ENCODE results near the gene CTDP1.

CTDP1 gene

DNA sequence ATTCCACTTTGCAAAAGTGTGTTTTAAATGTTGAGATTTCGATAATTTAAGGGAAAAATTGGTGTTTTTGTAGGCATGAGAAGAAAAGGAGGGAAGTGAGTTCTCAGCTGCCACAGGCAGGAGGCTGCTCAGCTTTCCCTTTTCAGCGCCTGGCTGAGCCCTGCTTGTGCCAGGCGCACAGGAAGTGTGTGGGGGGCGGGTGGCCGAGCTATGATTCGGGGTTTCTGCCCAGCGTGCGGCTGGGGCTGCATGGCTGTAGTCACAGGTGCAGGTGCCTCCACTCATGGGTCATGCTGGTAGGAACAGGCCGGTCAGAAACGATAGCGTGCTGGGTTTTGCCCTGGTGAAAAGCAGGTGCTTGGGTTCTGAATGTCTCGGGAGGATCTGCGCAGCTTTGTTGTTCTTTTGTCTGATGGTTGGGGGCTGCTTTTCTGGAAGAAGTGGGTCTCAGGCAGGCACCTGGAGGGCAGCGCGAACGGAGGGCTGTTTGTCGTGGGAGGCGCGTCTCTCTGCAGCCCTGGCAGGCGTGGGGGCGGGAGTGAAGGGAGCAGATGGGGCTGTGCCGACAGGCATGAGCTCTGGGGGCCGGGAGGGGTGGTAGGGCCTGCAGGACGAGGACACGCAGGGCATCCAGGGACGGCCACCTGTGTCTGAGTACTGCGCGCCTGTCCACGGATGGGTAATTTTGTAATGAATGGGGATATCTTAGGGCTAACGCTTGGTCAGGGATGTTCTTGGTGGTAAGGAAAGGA lies 120.2 kb downstream of the CTDP1 start:
- Histone ChIP-seq H3K9ac (ENCODE audit: low read depth, low read length, poor library complexity, severe bottlenecking) (no peak overlapping the region), H3K4me3 (ENCODE audit: low read length, poor library complexity, severe bottlenecking) (no peak overlapping the region), H2AFZ (ENCODE audit: low read length) (no peak overlapping the region), H3K9me2 (replicated peaks; ENCODE audit: low read depth, low read length) (no peaks in the 10 kb centered on the region), H3K4me1 (ENCODE audit: insufficient read depth, low read length, poor library complexity, severe bottlenecking) (no peaks in the 10 kb centered on the region), H4K20me1 (ENCODE audit: insufficient read depth, low read length, poor library complexity, severe bottlenecking) (no peaks in the 10 kb centered on the region), H3K36me3 (ENCODE audit: insufficient read depth, low read length) (no peaks in the 10 kb centered on the region), H3F3A (ENCODE audit: low read depth) (no peaks in the 10 kb centered on the region), H3K9me3 (ENCODE audit: insufficient read depth, low read depth, low read length) (peaks cover 5% of the 10 kb centered on the region; the same call in 1 of the 2 replicates), H3K4me2 (ENCODE audit: low read depth, low read length, poor library complexity, severe bottlenecking) (no peak overlapping the region), H3K27me3 (ENCODE audit: insufficient read depth, low read length, poor library complexity, severe bottlenecking) (no peaks in the 10 kb centered on the region), H3K79me2 (ENCODE audit: insufficient read depth, low read length) (no peaks in the 10 kb centered on the region)
- TF ChIP-seq EZH2phosphoT487 (IDR thresholded peaks at IDR 0.05; ENCODE audit: borderline replicate concordance) (no peak), CTCF (conservative IDR thresholded peaks at IDR 0.05; ENCODE audit: low read length) (no peak)

- no peak overlapping the region for H3K4me3 ChIP-seq (ENCODE audit: low read length, poor library complexity, severe bottlenecking)
- no peak overlapping the region for H2AFZ ChIP-seq (ENCODE audit: low read length)
- no peaks in the 10 kb centered on the region for H3K9me2 ChIP-seq (replicated peaks; ENCODE audit: low read depth, low read length)
- no peak overlapping the region for H3K9ac ChIP-seq (ENCODE audit: low read depth, low read length, poor library complexity, severe bottlenecking)
- no peaks in the 10 kb centered on the region for H3K27me3 ChIP-seq (ENCODE audit: insufficient read depth, low read length, poor library complexity, severe bottlenecking)
- no peak overlapping the region for H3K4me2 ChIP-seq (ENCODE audit: low read depth, low read length, poor library complexity, severe bottlenecking)
- H3K9me3 ChIP-seq (ENCODE audit: insufficient read depth, low read depth, low read length): peaks cover 5% of the 10 kb centered on the region; the same call in 1 of the 2 replicates
- H3K36me3 ChIP-seq (ENCODE audit: insufficient read depth, low read length): no peaks in the 10 kb centered on the region
- no peaks in the 10 kb centered on the region for H3K4me1 ChIP-seq (ENCODE audit: insufficient read depth, low read length, poor library complexity, severe bottlenecking)
- no peaks in the 10 kb centered on the region for H3K79me2 ChIP-seq (ENCODE audit: insufficient read depth, low read length)
- no peaks in the 10 kb centered on the region for H4K20me1 ChIP-seq (ENCODE audit: insufficient read depth, low read length, poor library complexity, severe bottlenecking)
- H3F3A ChIP-seq (ENCODE audit: low read depth): no peaks in the 10 kb centered on the region
- no peak for TF ChIP-seq CTCF (conservative IDR thresholded peaks at IDR 0.05; ENCODE audit: low read length)
These were observed 121.0 kb downstream of the CTDP1 start for GRCh38 chr18:79800371-79801180.

DNA sequence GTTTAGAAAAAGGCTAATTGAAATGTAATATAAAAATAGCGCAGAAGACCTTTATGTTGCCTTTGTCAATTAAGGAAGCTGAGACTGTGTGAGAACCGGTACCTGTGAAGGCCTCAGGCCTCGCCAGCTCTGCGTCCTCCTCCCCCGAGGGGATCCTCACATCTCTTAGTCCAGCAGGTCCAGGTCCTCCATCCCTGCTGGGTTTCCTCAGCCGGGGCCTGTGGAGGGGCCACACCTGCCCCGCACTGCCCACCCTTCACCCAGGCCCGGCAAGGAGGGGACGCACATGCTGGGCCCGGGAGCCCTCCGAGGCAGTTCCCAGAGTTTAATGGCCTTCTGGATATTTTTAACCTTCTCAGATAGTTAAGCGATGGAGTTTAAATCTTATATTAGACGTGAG lies 121.6 kb downstream of the CTDP1 start:
- Histone ChIP-seq H3K79me2 (ENCODE audit: insufficient read depth, low read length) (no peaks in the 10 kb centered on the region), H4K20me1 (ENCODE audit: insufficient read depth, low read length, poor library complexity, severe bottlenecking) (no peaks in the 10 kb centered on the region), H3K4me3 (ENCODE audit: low read length, poor library complexity, severe bottlenecking) (no peak overlapping the region), H3K9me2 (replicated peaks; ENCODE audit: low read depth, low read length) (no peaks in the 10 kb centered on the region), H3K27me3 (ENCODE audit: insufficient read depth, low read length, poor library complexity, severe bottlenecking) (no peaks in the 10 kb centered on the region), H3K4me2 (ENCODE audit: low read depth, low read length, poor library complexity, severe bottlenecking) (no peak overlapping the region), H3K9ac (ENCODE audit: low read depth, low read length, poor library complexity, severe bottlenecking) (no peak overlapping the region), H3K9me3 (ENCODE audit: insufficient read depth, low read depth, low read length) (peaks cover 5% of the 10 kb centered on the region; the same call in 1 of the 2 replicates), H3K4me1 (ENCODE audit: insufficient read depth, low read length, poor library complexity, severe bottlenecking) (no peaks in the 10 kb centered on the region), H2AFZ (ENCODE audit: low read length) (no peak overlapping the region), H3K36me3 (ENCODE audit: insufficient read depth, low read length) (no peaks in the 10 kb centered on the region), H3F3A (ENCODE audit: low read depth) (no peaks in the 10 kb centered on the region)
- no peak for TF ChIP-seq CTCF (conservative IDR thresholded peaks at IDR 0.05; ENCODE audit: low read length)
- TF ChIP-seq EZH2phosphoT487 (IDR thresholded peaks at IDR 0.05; ENCODE audit: borderline replicate concordance): no peak

Data from Loucy (cell line).